ENCODE results near the gene NUTM1. TPM values are rescaled to one million over a fixed set of nuclear protein-coding genes. Genes with fewer than 3 reads are reported as not detected.

NUTM1 gene
- total RNA-seq, 1 experiment from 2014 or later: 0.07 TPM

GRCh38 chr15:34330279-34330678 lies 12.8 kb upstream of the NUTM1 start (continued):
- TF ChIP-seq REST (IDR thresholded peaks at IDR 0.05; ENCODE audit: low read depth) (no peak), EGR1 (IDR thresholded peaks at IDR 0.05; ENCODE audit: low read depth) (no peak), MAX (IDR thresholded peaks at IDR 0.05) (no peak), EZH2phosphoT487 (IDR thresholded peaks at IDR 0.05; ENCODE audit: borderline replicate concordance) (no peak)

DNA sequence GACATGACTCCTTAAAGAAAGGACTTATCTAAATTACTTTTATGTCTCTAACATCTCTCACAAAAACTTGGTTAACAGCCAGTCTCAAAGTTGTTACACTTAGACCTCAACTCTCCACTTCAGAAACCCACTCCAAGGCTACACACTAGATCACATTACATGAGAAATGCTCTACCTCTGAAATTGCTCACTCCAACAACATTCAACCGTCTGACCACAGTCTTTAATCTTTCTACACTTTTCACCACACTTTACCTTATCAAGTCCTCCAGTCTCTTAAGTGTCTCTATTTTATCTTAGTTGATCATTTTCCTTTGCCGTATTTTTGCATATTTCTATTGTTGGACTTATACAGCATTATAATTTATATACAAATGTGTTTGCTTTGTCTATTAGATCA lies 11.3 kb upstream of the NUTM1 start:
- no TSS peak for BruUV-seq (replicated peaks)
- peaks cover 0 to under 1% of the 10 kb centered on the region in 2 experiments; a peak in 2 of 4 replicates for H3K4me1 ChIP-seq (ENCODE audit: control insufficient read depth in 1 of 2, insufficient read depth in 2 of 2, low read length in 2 of 2)
- RAD21 ChIA-PET (ENCODE audit: low non-redundant PET in 1 of 2, low total read pairs in 2 of 2, uncharacterized antibody in 2 of 2, unreplicated experiment in 2 of 2): no interaction called here
- no peaks in the 10 kb centered on the region for H4K20me1 ChIP-seq (ENCODE audit: insufficient read depth)
- no peak for TF ChIP-seq SIN3A (IDR thresholded peaks at IDR 0.05; ENCODE audit: low read depth)
- no peak for TF ChIP-seq POLR2A (IDR thresholded peaks at IDR 0.05; ENCODE audit: borderline replicate concordance, extremely low read depth, insufficient read depth, insufficient read length)
- no peak for TF ChIP-seq MAX (IDR thresholded peaks at IDR 0.05)
- TF ChIP-seq JUND (IDR thresholded peaks at IDR 0.05): no peak
- TF ChIP-seq REST (IDR thresholded peaks at IDR 0.05; ENCODE audit: low read depth): no peak
- no peak for TF ChIP-seq ZFX (IDR thresholded peaks at IDR 0.05)
- TF ChIP-seq EGR1 (IDR thresholded peaks at IDR 0.05; ENCODE audit: low read depth): no peak
- TF ChIP-seq YY1 (IDR thresholded peaks at IDR 0.05; ENCODE audit: extremely low read depth, insufficient replicate concordance, low read depth, low read length): no peak
- no peak for TF ChIP-seq CTCF (IDR thresholded peaks at IDR 0.05 in 2 of 3, conservative IDR thresholded peaks at IDR 0.05 in 1 of 3; ENCODE audit: borderline replicate concordance in 1 of 3, insufficient read depth in 1 of 3, low read depth in 2 of 3, low read length in 2 of 3)
- no peaks in the 10 kb centered on the region for H3K27me3 ChIP-seq (ENCODE audit: insufficient read depth, low read length)
- no peak overlapping the region for H3K9ac ChIP-seq (ENCODE audit: low read length)
- H2AFZ ChIP-seq (ENCODE audit: low read depth, low read length, poor library complexity, severe bottlenecking): no peak overlapping the region
- ATAC-seq: no peak
- DNase-seq (ENCODE audit: low read depth, low spot score): no peak
- CTCF ChIA-PET: no interaction called here
- no peaks in the 10 kb centered on the region for H3K79me2 ChIP-seq (ENCODE audit: insufficient read depth, low read length)
- no peaks in the 10 kb centered on the region for H3K36me3 ChIP-seq (ENCODE audit: control insufficient read depth in 1 of 2, insufficient read depth in 2 of 2, low read length in 2 of 2)
- H3K4me2 ChIP-seq (ENCODE audit: low read length): no peak overlapping the region
- H3K4me3 ChIP-seq (replicated peaks in 1 of 2; ENCODE audit: low read depth in 1 of 2, low read length in 2 of 2): no peak overlapping the region
- intact Hi-C loops (cut with micrococcal nuclease): no loop called here
- H3K9me2 ChIP-seq (ENCODE audit: insufficient read depth): no peaks in the 10 kb centered on the region
- POLR2A ChIA-PET: no interaction called here
- no peaks in the 10 kb centered on the region for H3K9me3 ChIP-seq (ENCODE audit: control insufficient read depth in 1 of 2, insufficient read depth in 1 of 2, low read depth in 1 of 2, low read length in 2 of 2)
- no peak overlapping the region for H3K27ac ChIP-seq (ENCODE audit: low read depth, low read length)

Data from HCT116 (cell line).